Spleen (tissue), 11 donors: ENCODE data around the gene HERC3. TPM values are rescaled to one million over a fixed set of nuclear protein-coding genes. Genes with fewer than 3 reads are reported as not detected.

Experiments
- DNase-seq: peaks from one replicate; pipeline ENCODE4 v3.0.0-alpha.2; 2020
- H3K27ac ChIP-seq, 8 donors: fragments of 200-600 bp; sonication (generic) in 7 of 8; 1 replicate in 4 of 8; 2 replicates in 4 of 8; pipeline versions ENCODE4 v1.5.0 to v1.8.0; 2016 to 2021; ENCODE audit warnings: inconsistent platforms in 4 of 8, mild to moderate bottlenecking in 4 of 8, moderate library complexity in 1 of 8
- H3K27me3 ChIP-seq, 7 donors: fragments of 200-600 bp; sonication (generic) in 6 of 7; replicated peaks in 1 of 7; 1 replicate in 4 of 7; 2 replicates in 3 of 7; pipeline versions ENCODE4 v1.5.0 to v1.8.0; 2016 to 2021; ENCODE audit warnings: inconsistent platforms in 3 of 7, mild to moderate bottlenecking in 1 of 7
- H3K36me3 ChIP-seq, 6 donors: fragments of 200-600 bp; sonication (generic) in 5 of 6; 1 replicate in 4 of 6; 2 replicates in 2 of 6; pipeline versions ENCODE4 v1.5.0 to v1.8.0; 2016 to 2021; ENCODE audit warnings: inconsistent platforms in 2 of 6
- H3K4me1 ChIP-seq, 6 donors: fragments of 200-600 bp; sonication (generic) in 5 of 6; 1 replicate in 3 of 6; 2 replicates in 3 of 6; pipeline versions ENCODE4 v1.5.0 to v1.8.0; 2016 to 2021; ENCODE audit warnings: inconsistent platforms in 3 of 6
- H3K4me3 ChIP-seq, 8 donors: fragments of 200-600 bp; sonication (generic) in 7 of 8; 1 replicate in 4 of 8; 2 replicates in 4 of 8; pipeline versions ENCODE4 v1.5.0 to v1.8.0; 2016 to 2021; ENCODE audit warnings: inconsistent platforms in 4 of 8, mild to moderate bottlenecking in 4 of 8, moderate library complexity in 2 of 8
- H3K9me3 ChIP-seq, 8 donors: fragments of 200-600 bp; sonication (generic) in 7 of 8; 1 replicate in 4 of 8; 2 replicates in 4 of 8; pipeline versions ENCODE4 v1.5.0 to v1.8.0; 2016 to 2021; ENCODE audit warnings: inconsistent platforms in 4 of 8
- POLR2A ChIP-seq, 3 donors: fragments of 450-650 bp; IDR thresholded peaks; one replicate each; pipeline ENCODE4 v1.5.1; 2017; ENCODE audit warnings: antibody characterized with exemption in 3 of 3, mild to moderate bottlenecking in 1 of 3
- POLR2AphosphoS5 ChIP-seq, 3 donors: sonication (generic); formaldehyde crosslinking; IDR thresholded peaks; one replicate each; pipeline ENCODE4 v1.5.1; 2017; ENCODE audit warnings: antibody characterized with exemption in 3 of 3
- WGBS, 5 donors: extraction: QIAGEN DNeasy Blood & Tissue Kit in 3 of 5; methylation state at CpG; one replicate each; pipeline versions ENCODE4 v1.1.5 to v1.1.7; 2013 to 2018; 5-methylcytosine and 5-hydroxymethylcytosine counted together
- intact Hi-C: fragments of 100-400 bp; cut with DNase I; formaldehyde crosslinking; loops from one replicate; pipeline ENCODE4 v1.15.0; 2023; ENCODE audit warnings: low total_unique reads
- polyA plus RNA-seq, 3 donors: library from polyadenylated mRNA; stranded (reverse); fragments of 200-250 nt; gene quantifications; one replicate each; pipeline ENCODE4 v1.2.1, GENCODE V29; 2013
- total RNA-seq, 7 donors: library from RNA; depleted of rRNA in 3 of 7; stranded (reverse); fragments of >200 nt in 3 of 7; fragmentation: NEBNext Ultra II Directional in 4 of 7; extraction: Animal tissue kit (Norgen Biotek cat#: 25700) in 4 of 7; gene quantifications; one replicate each; pipeline versions ENCODE4 v1.1.0 to v1.2.1, GENCODE V29; 2016 to 2021
- TF ChIP-seq, protein P1 (sequence below), 11 experiments: fragments of 200-600 bp in 7 of 11; fragments of 450-650 bp in 4 of 11; sonication (generic) in 4 of 11; IDR thresholded peaks in 8 of 11; conservative IDR thresholded peaks in 3 of 11; 1 replicate in 7 of 11; 2 replicates in 4 of 11; pipeline versions ENCODE4 v1.4.0 to v1.8.0; 2016 to 2021; ENCODE audit warnings: antibody characterized with exemption in 11 of 11, inconsistent platforms in 4 of 11, mild to moderate bottlenecking in 1 of 11
- donor health status: healthy with polysubstance abuse.
- donor health status: DM: no; HTN: no; CAD: no; lungs with moderate emphysema.
- donor health status: DM: no; HTN: no; CAD: no.
- donor health status: Bipolar disorder and iron deficiency.
- donor health status: healthy.
- donor health status: DM: no; HTN: no; CAD: no.
- donor health status: DM: yes; HTN: yes; CAD: no.

The HERC3 gene
- total and polyA plus RNA-seq, 10 donors: 4.4 to 73.5 (median 62.2) TPM

GRCh38 chr4:88583631-88584470, 8.4 kb upstream of the HERC3 start:
- intact Hi-C loops: no loop called here
- TF ChIP-seq, protein P1, sequence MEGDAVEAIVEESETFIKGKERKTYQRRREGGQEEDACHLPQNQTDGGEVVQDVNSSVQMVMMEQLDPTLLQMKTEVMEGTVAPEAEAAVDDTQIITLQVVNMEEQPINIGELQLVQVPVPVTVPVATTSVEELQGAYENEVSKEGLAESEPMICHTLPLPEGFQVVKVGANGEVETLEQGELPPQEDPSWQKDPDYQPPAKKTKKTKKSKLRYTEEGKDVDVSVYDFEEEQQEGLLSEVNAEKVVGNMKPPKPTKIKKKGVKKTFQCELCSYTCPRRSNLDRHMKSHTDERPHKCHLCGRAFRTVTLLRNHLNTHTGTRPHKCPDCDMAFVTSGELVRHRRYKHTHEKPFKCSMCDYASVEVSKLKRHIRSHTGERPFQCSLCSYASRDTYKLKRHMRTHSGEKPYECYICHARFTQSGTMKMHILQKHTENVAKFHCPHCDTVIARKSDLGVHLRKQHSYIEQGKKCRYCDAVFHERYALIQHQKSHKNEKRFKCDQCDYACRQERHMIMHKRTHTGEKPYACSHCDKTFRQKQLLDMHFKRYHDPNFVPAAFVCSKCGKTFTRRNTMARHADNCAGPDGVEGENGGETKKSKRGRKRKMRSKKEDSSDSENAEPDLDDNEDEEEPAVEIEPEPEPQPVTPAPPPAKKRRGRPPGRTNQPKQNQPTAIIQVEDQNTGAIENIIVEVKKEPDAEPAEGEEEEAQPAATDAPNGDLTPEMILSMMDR (IDR thresholded peaks at IDR 0.05 in 8 of 11, conservative IDR thresholded peaks at IDR 0.05 in 3 of 11): no peak
- TF ChIP-seq POLR2AphosphoS5 (IDR thresholded peaks at IDR 0.05) (no peak), POLR2A (IDR thresholded peaks at IDR 0.05) (no peak)

GRCh38 chr4:88584471-88584900, 7.8 kb upstream of the HERC3 start:
- Histone ChIP-seq H3K27me3 (no peaks in the 10 kb centered on the region), H3K9me3 (no peaks in the 10 kb centered on the region), H3K4me1 (no peaks in the 10 kb centered on the region), H3K27ac (no peak overlapping the region), H3K36me3 (no peaks in the 10 kb centered on the region), H3K4me3 (no peak overlapping the region)
- intact Hi-C loops: no loop called here
- 90 to 96% (median 92%) methylated on average over 2 of the region's 2 CpGs for WGBS, 5 donors
- TF ChIP-seq POLR2A (IDR thresholded peaks at IDR 0.05): no peak
- TF ChIP-seq POLR2AphosphoS5 (IDR thresholded peaks at IDR 0.05): no peak
- TF ChIP-seq, protein P1 (IDR thresholded peaks at IDR 0.05 in 8 of 11, conservative IDR thresholded peaks at IDR 0.05 in 3 of 11): no peak
- no peak for DNase-seq

More at GRCh38 chr4:88583631-88584470, 8.4 kb upstream of the HERC3 start:
- no peak overlapping the region for H3K27ac ChIP-seq
- H3K27me3 ChIP-seq: no peaks in the 10 kb centered on the region
- 91 to 98% (median 96%) methylated on average over 3 of the region's 3 CpGs for WGBS, 5 donors
- no peaks in the 10 kb centered on the region for H3K9me3 ChIP-seq
- no peak for DNase-seq
- H3K36me3 ChIP-seq: no peaks in the 10 kb centered on the region
- no peak overlapping the region for H3K4me3 ChIP-seq
- H3K4me1 ChIP-seq: no peaks in the 10 kb centered on the region

GRCh38 chr4:88585917-88586316, 6.4 kb upstream of the HERC3 start:
- Histone ChIP-seq H3K36me3 (no peaks in the 10 kb centered on the region), H3K27me3 (no peaks in the 10 kb centered on the region), H3K27ac (no peak overlapping the region), H3K9me3 (no peaks in the 10 kb centered on the region), H3K4me3 (no peak overlapping the region), H3K4me1 (peaks cover 0 to 3% (median 1%) of the 10 kb centered on the region in 6 donors)
- no peak for DNase-seq
- no peak for TF ChIP-seq POLR2A (IDR thresholded peaks at IDR 0.05)
- no peak for TF ChIP-seq POLR2AphosphoS5 (IDR thresholded peaks at IDR 0.05)
- TF ChIP-seq, protein P1 (IDR thresholded peaks at IDR 0.05 in 8 of 11, conservative IDR thresholded peaks at IDR 0.05 in 3 of 11): no peak
- WGBS, 5 donors: 79 to 95% (median 93%) methylated on average over 3 of the region's 3 CpGs
- intact Hi-C loops: loop anchor here (5.0 kb wide), 1 partner anchor 54 kb away; no protein-coding TSS in a partner anchor

DNA sequence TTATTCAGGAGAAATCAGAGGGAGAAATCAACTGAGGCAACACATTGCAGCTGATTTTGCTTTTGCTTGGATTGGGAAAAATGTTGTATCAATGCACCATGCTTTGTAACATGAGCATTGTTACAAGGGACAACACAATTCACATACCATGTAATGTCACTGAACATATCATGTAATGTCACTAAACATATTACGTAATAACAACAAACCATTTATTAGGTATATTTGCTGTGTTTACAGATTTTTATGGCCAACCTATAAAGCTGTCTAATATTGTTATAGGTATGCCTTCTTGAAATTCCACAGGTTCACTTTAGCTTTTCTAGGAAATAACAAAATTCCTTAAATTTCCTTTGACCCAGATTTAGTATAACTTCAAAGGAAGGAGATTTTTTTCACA, 5.0 kb upstream of the HERC3 start:
- 88 to 100% (median 97%) methylated on average over 1 of the region's 1 CpG for WGBS, 5 donors
- DNase-seq: no peak
- Histone ChIP-seq H3K36me3 (no peaks in the 10 kb centered on the region), H3K4me1 (peaks cover 0 to 13% (median 9%) of the 10 kb centered on the region in 6 donors), H3K27me3 (no peaks in the 10 kb centered on the region), H3K27ac (no peak overlapping the region), H3K9me3 (no peaks in the 10 kb centered on the region), H3K4me3 (no peak overlapping the region)
- intact Hi-C loops: loop anchor here (5.0 kb wide), 1 partner anchor 55 kb away; no protein-coding TSS in a partner anchor
- TF ChIP-seq POLR2A (IDR thresholded peaks at IDR 0.05) (no peak), POLR2AphosphoS5 (IDR thresholded peaks at IDR 0.05) (no peak)
- TF ChIP-seq, protein P1 (IDR thresholded peaks at IDR 0.05 in 8 of 11, conservative IDR thresholded peaks at IDR 0.05 in 3 of 11): no peak
